Neural crest cell (in vitro differentiated cells): ENCODE results near the gene COX10. TPM values are rescaled to one million over a fixed set of nuclear protein-coding genes. Genes with fewer than 3 reads are reported as not detected.
A peak's percentile ranks its signal among the peaks of the same experiment; 100 is the strongest.

Experiments
- DNase-seq: peaks from one replicate; pipeline ENCODE4 v3.0.0; 2021; ENCODE audit warnings: low read depth, mixed read lengths, low spot score
- H3K27ac Mint-ChIP-seq: one replicate; pipeline ENCODE4 v1.8.0; 2021; ENCODE audit warnings: mild to moderate bottlenecking, mixed read lengths; ENCODE audit not compliant: unreplicated experiment
- H3K27me3 Mint-ChIP-seq: 2 replicates; pipeline ENCODE4 v1.8.0; 2021; ENCODE audit warnings: low read depth, mild to moderate bottlenecking, mixed read lengths
- H3K36me3 Mint-ChIP-seq: 2 replicates; pipeline ENCODE4 v1.8.0; 2021; ENCODE audit warnings: low read depth, mild to moderate bottlenecking, mixed read lengths
- H3K4me1 Mint-ChIP-seq: 2 replicates; pipeline ENCODE4 v1.8.0; 2021; ENCODE audit warnings: mixed read lengths
- H3K4me3 Mint-ChIP-seq: one replicate; pipeline ENCODE4 v1.8.0; 2021; ENCODE audit warnings: mild to moderate bottlenecking, mixed read lengths
- H3K9me3 Mint-ChIP-seq: 2 replicates; pipeline ENCODE4 v1.8.0; 2021; ENCODE audit warnings: mixed read lengths
- total RNA-seq: library from RNA; stranded (reverse); gene quantifications from 2 replicates; pipeline ENCODE4 v1.2.1, GENCODE V29; 2021
- TF ChIP-seq, protein P1 (sequence below): fragments of 200-600 bp; sonication (generic); conservative IDR thresholded peaks from 2 replicates; pipeline ENCODE4 v1.5.0; 2021; ENCODE audit warnings: antibody characterized with exemption, mild to moderate bottlenecking

Gene COX10
- total RNA-seq, 1 donor from 2014 or later, result 19.3 TPM

DNA sequence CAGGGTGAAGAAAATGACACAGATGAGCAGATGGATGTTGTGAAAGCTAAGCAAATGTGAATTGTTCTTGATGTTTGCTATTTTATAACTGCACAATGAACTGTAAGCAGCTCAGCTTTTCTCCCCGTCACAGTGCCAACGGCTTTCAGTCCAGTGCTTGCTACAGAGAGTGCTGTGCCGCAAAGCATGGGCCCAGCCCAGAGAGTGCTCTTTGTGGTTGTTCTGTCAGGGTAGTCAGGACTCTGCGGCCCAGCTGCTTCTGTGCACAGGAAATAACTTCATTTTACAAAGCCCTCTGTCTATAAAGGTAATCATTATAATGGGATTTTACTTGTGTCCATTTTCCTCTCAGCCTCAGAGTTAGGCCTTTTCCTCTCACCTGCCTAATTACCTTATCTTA is 128.3 kb downstream of the COX10 start:
- Mint-ChIP-seq H3K4me3 (no peak overlapping the region), H3K36me3 (peaks cover 15% of the 10 kb centered on the region), H3K9me3 (no peaks in the 10 kb centered on the region), H3K27ac (no peak overlapping the region), H3K27me3 (no peaks in the 10 kb centered on the region), H3K4me1 (peaks cover 24% of the 10 kb centered on the region)
- TF ChIP-seq, protein P1, sequence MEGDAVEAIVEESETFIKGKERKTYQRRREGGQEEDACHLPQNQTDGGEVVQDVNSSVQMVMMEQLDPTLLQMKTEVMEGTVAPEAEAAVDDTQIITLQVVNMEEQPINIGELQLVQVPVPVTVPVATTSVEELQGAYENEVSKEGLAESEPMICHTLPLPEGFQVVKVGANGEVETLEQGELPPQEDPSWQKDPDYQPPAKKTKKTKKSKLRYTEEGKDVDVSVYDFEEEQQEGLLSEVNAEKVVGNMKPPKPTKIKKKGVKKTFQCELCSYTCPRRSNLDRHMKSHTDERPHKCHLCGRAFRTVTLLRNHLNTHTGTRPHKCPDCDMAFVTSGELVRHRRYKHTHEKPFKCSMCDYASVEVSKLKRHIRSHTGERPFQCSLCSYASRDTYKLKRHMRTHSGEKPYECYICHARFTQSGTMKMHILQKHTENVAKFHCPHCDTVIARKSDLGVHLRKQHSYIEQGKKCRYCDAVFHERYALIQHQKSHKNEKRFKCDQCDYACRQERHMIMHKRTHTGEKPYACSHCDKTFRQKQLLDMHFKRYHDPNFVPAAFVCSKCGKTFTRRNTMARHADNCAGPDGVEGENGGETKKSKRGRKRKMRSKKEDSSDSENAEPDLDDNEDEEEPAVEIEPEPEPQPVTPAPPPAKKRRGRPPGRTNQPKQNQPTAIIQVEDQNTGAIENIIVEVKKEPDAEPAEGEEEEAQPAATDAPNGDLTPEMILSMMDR, result no peak
- no peak for DNase-seq

DNA sequence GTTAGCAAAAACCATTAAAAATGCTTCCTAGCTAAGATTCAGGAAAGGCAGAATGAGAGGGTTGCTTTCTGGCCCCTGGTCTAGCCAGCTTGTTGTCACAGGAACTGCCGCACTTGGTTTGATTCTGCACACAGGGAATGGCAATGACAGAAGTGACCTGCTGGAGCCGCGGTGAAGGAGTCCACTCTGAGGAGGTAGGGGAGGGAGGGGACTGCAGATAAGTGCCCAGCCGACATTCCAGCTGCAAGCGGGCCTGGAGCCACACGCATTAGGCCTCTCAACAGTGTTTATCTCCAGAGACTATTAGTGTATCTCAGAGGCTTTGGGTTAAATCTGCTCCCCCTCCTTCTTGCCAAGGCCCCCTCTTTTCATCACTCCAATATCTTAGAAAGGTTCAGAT is 128.7 kb downstream of the COX10 start:
- Mint-ChIP-seq H3K27ac (no peak overlapping the region), H3K4me3 (no peak overlapping the region), H3K4me1 (peaks cover 24% of the 10 kb centered on the region), H3K9me3 (no peaks in the 10 kb centered on the region), H3K27me3 (no peaks in the 10 kb centered on the region), H3K36me3 (peaks cover 15% of the 10 kb centered on the region)
- no peak for DNase-seq
- TF ChIP-seq, protein P1, result no peak

DNA sequence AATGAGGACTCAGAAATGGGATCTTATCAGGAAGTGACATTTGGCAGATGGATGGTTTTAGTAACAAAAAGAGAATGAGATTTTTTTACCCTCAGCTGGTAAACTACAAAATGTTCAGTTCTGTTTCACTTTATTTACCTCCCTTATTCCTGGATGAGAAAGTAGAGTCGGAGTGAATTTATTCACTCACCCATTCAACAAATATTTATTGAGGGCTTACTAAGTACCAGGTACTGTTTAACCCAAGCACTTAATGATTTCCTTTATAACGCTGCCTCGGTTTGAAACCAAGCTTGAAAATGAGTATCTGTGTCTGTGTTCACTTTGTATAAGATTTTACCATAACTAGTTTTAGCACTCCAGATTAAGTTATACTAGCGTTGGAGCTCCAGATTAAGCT is 129.3 kb downstream of the COX10 start:
- Mint-ChIP-seq H3K36me3 (peaks cover 15% of the 10 kb centered on the region), H3K9me3 (no peaks in the 10 kb centered on the region), H3K4me1 (peaks cover 29% of the 10 kb centered on the region), H3K27me3 (no peaks in the 10 kb centered on the region), H3K27ac (no peak overlapping the region), H3K4me3 (no peak overlapping the region)
- no peak for DNase-seq
- TF ChIP-seq, protein P1, result no peak

DNA sequence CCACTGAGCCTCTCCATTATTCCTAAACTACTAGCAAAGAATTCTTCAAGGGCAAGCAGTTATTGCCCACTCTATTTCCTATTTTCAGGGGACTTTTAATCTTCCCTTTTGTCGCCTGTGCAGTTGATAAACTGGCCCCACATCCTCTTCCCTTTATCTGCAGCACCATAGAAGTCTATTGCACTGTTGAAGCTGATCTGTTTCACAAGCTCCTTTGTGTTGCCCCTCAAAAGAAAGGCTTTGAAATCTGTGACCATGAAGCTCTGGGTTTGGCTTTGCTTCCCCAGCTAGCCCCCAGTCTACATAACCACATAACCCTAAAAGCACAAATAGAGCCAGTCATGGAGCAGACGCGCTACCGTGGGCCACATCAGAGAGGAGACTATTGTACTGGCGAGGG is 130.3 kb downstream of the COX10 start:
- H3K27ac Mint-ChIP-seq, result no peak overlapping the region
- H3K4me1 Mint-ChIP-seq, result peaks cover 29% of the 10 kb centered on the region
- no peaks in the 10 kb centered on the region for H3K9me3 Mint-ChIP-seq
- H3K27me3 Mint-ChIP-seq, result no peaks in the 10 kb centered on the region
- no peak for DNase-seq
- peaks cover 17% of the 10 kb centered on the region for H3K36me3 Mint-ChIP-seq
- no peak overlapping the region for H3K4me3 Mint-ChIP-seq
- TF ChIP-seq, protein P1, result no peak

DNA sequence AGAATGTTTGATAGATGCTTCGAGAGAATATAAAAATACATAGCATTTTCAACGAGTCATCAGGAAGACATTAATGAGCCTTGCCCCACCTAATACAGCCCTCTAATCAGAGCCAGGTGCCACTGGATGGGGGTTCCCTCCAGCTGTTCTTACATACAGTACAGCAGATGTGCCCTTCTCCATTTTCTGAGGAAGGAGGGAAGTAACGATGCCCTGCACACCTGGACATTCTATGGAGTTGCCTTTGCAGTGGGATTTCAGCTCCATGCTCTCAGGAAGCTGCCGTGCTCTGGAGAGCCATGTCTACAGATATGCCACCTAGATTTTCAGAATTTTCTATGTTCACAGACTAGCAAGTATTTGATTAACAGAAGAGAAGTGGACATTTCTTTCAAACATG is 131.1 kb downstream of the COX10 start:
- H3K27ac Mint-ChIP-seq, result peak overlapping the region; percentile 43
- no peaks in the 10 kb centered on the region for H3K9me3 Mint-ChIP-seq
- DNase-seq, result no peak
- TF ChIP-seq, protein P1, result no peak
- no peaks in the 10 kb centered on the region for H3K27me3 Mint-ChIP-seq
- peaks cover 29% of the 10 kb centered on the region for H3K4me1 Mint-ChIP-seq
- no peak overlapping the region for H3K4me3 Mint-ChIP-seq
- H3K36me3 Mint-ChIP-seq, result peaks cover 17% of the 10 kb centered on the region
